GOT3 (cell line): ENCODE measurements around the gene DDX23.
"Not testable (repeated sequence)": the region's sequence is repeated elsewhere in the genome, so short reads cannot be mapped to it uniquely, and the experiment has no call there.

ENCODE experiments used
- DNase-seq: peaks from one replicate; lab custom pipeline; 2025; ENCODE audit warnings: mixed read lengths; lab: John Stamatoyannopoulos, UW

The DDX23 gene

GRCh38 chr12:48862760-48863159 is 10.8 kb upstream of the DDX23 start:
- no peak for DNase-seq

- no peak for DNase-seq
Observed at GRCh38 chr12:48861111-48861510, 9.1 kb upstream of the DDX23 start.

GRCh38 chr12:48860236-48860635 is 8.3 kb upstream of the DDX23 start:
- DNase-seq: not testable (repeated sequence)

GRCh38 chr12:48859607-48860006 is 7.6 kb upstream of the DDX23 start:
- no peak for DNase-seq

GRCh38 chr12:48858043-48858442 is 6.1 kb upstream of the DDX23 start:
- no peak for DNase-seq

GRCh38 chr12:48857278-48857994 is 5.5 kb upstream of the DDX23 start:
- DNase-seq: no peak

GRCh38 chr12:48856379-48856778 is 4.4 kb upstream of the DDX23 start:
- DNase-seq: no peak

GRCh38 chr12:48854932-48855331 is 3.0 kb upstream of the DDX23 start:
- DNase-seq: not testable (repeated sequence)

- no peak for DNase-seq
Observed at GRCh38 chr12:48854488-48854887, 2.5 kb upstream of the DDX23 start.

GRCh38 chr12:48852734-48853688 is 1.0 kb upstream of the DDX23 start:
- peak; percentile 45 for DNase-seq

GRCh38 chr12:48842021-48842420 is 9.9 kb downstream of the DDX23 start:
- not testable (repeated sequence) for DNase-seq

- no peak for DNase-seq
Observed at GRCh38 chr12:48838048-48838447, 13.9 kb downstream of the DDX23 start.

GRCh38 chr12:48832321-48833060 is 19.5 kb downstream of the DDX23 start:
- no peak for DNase-seq

GRCh38 chr12:48831257-48831656 is 20.7 kb downstream of the DDX23 start:
- no peak for DNase-seq

GRCh38 chr12:48828841-48829575 is 23.0 kb downstream of the DDX23 start:
- DNase-seq: no peak

GRCh38 chr12:48828293-48828692 is 23.7 kb downstream of the DDX23 start:
- no peak for DNase-seq

- no peak for DNase-seq
Observed at GRCh38 chr12:48827513-48828096, 24.4 kb downstream of the DDX23 start.

GRCh38 chr12:48827026-48827425 is 24.9 kb downstream of the DDX23 start:
- no peak for DNase-seq

- DNase-seq: no peak
Observed at GRCh38 chr12:48826209-48826855, 25.6 kb downstream of the DDX23 start.

- DNase-seq: no peak
Observed at GRCh38 chr12:48824905-48825304, 27.1 kb downstream of the DDX23 start.

- DNase-seq: no peak
Observed at GRCh38 chr12:48824112-48824511, 27.9 kb downstream of the DDX23 start.
